GM12874 (cell line): ENCODE data around the gene LGI1.

Source experiments
- CTCF ChIP-seq: IDR thresholded peaks from 2 replicates; pipeline ENCODE4 v1.5.1; 2011; ENCODE audit warnings: low read depth, mild to moderate bottlenecking, control low read depth, low read length, moderate library complexity; ENCODE audit not compliant: insufficient read depth

Gene LGI1

GRCh38 chr10:93788413-93789208, 30.9 kb downstream of the LGI1 start:
- no peak for TF ChIP-seq CTCF

GRCh38 chr10:93790439-93790838, 32.7 kb downstream of the LGI1 start:
- TF ChIP-seq CTCF = no peak

GRCh38 chr10:93796167-93796566, 38.4 kb downstream of the LGI1 start:
- no peak for TF ChIP-seq CTCF

DNA sequence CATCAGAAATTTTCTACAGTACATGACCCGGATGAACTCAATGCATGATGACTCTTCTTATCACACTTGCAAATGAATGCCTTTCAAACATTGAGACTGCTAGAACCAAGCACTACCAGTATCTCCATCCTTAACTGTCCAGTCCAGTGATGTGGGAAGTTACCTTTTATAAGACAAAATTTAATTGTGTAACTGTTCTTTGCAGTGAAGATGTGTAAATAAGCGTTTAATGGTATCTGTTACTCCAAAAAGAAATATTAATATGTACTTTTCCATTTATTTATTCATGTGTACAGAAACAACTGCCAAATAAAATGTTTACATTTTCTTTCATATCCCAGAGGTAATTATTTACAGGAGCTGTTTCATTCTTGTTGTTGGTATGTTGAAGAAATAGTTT, 40.1 kb downstream of the LGI1 start:
- TF ChIP-seq CTCF = no peak

GRCh38 chr10:93799155-93799708, 41.5 kb downstream of the LGI1 start:
- TF ChIP-seq CTCF = no peak

- TF ChIP-seq CTCF = no peak
Measured at GRCh38 chr10:93804200-93804599, 46.5 kb downstream of the LGI1 start.

DNA sequence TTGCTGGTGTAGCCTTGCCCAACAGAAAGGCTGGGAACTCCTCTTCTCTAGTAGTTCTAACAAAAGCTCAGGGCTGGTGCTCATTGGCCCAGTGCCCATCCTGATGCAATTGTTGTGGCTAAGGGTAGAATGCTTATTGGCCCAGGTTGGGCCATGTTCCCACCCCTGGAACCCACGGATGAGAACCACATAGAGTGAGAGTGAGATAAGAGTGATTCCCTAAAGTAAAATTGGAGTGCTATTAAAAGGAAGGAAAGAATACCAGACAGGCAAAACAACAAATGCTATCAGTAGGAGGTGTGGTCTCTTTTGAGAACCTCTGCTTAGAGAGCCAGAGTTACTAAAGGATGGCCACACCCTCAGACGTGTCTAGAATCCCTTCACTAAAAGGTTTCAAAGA, 49.2 kb downstream of the LGI1 start:
- no peak for TF ChIP-seq CTCF
